H1 (cell line): ENCODE results near the gene CHST2. TPM values are rescaled to one million over a fixed set of nuclear protein-coding genes. Genes with fewer than 3 reads are reported as not detected.

ENCODE experiments used
- CTCF ChIA-PET: fragments of 300-600 bp; sonication (Branson Sonifier 250); formaldehyde crosslinking; loops from one replicate; lab custom pipeline; 2021; ENCODE audit not compliant: partially characterized antibody; lab: Charles Lee
- POLR2A ChIA-PET: fragments of 300-600 bp; sonication (Branson Sonifier 250); formaldehyde crosslinking; loops from one replicate; lab custom pipeline; 2021; ENCODE audit warnings: inconsistent platforms; ENCODE audit not compliant: partially characterized antibody; lab: Charles Lee
- DNase-seq, 2 experiments: peaks; one replicate each; pipeline versions ENCODE4 v3.0.0 to v3.0.0-alpha.2; 2010 to 2022; ENCODE audit warnings: low spot score in 2 of 2, low read depth in 1 of 2, mixed read lengths in 1 of 2
- FAIRE-seq: peaks from 2 replicates; lab custom pipeline; 2011; peaks lifted over from hg19 to GRCh38; lab: Jason Lieb, UNC
- H2AFZ ChIP-seq: 2 replicates; pipeline ENCODE4 v1.8.1; 2012; ENCODE audit warnings: low read length, inconsistent platforms
- H2AK5ac ChIP-seq: 2 replicates; pipeline ENCODE4 v1.6.1; 2013; ENCODE audit warnings: low read depth, low read length
- H2BK120ac ChIP-seq: replicated peaks from 2 replicates; pipeline ENCODE3; 2013; ENCODE audit warnings: low read depth, low read length, inconsistent platforms
- H2BK12ac ChIP-seq: 2 replicates; pipeline ENCODE4 v1.6.1; 2013; ENCODE audit warnings: low read depth, low read length
- H2BK15ac ChIP-seq: 2 replicates; pipeline ENCODE4 v1.6.1; 2013; ENCODE audit warnings: low read length
- H2BK20ac ChIP-seq: 2 replicates; pipeline ENCODE4 v1.6.1; 2013; ENCODE audit warnings: low read length
- H2BK5ac ChIP-seq: 2 replicates; pipeline ENCODE4 v1.6.1; 2013; ENCODE audit warnings: low read depth, low read length
- H3K14ac ChIP-seq: 2 replicates; pipeline ENCODE4 v1.6.1; 2013; ENCODE audit warnings: inconsistent platforms; ENCODE audit not compliant: insufficient read length
- H3K18ac ChIP-seq: 2 replicates; pipeline ENCODE4 v1.6.1; 2013; ENCODE audit warnings: low read length; ENCODE audit errors: extremely low read depth
- H3K23ac ChIP-seq: 2 replicates; pipeline ENCODE4 v1.6.1; 2013; ENCODE audit warnings: inconsistent platforms; ENCODE audit not compliant: insufficient read length
- H3K23me2 ChIP-seq: 2 replicates; pipeline ENCODE4 v1.6.1; 2013; ENCODE audit warnings: low read depth, low read length
- H3K27ac ChIP-seq: 2 replicates; pipeline ENCODE4 v1.6.1; 2011; ENCODE audit warnings: low read depth, low read length, inconsistent platforms
- H3K27me3 ChIP-seq, 4 experiments: replicated peaks in 1 of 4; 1 replicate in 1 of 4; 2 replicates in 3 of 4; pipeline versions ENCODE4 v1.6.1 to v1.8.1; 2011 to 2013; ENCODE audit warnings: low read length in 3 of 4, mild to moderate bottlenecking in 3 of 4, inconsistent platforms in 2 of 4, mixed read lengths in 2 of 4, moderate library complexity in 1 of 4; ENCODE audit not compliant: control insufficient read depth in 3 of 4, insufficient read depth in 3 of 4; ENCODE audit errors: extremely low read depth in 1 of 4
- H3K36me3 ChIP-seq, 4 experiments: 2 replicates each; pipeline versions ENCODE4 v1.6.1 to v1.8.1; 2011 to 2013; ENCODE audit warnings: mild to moderate bottlenecking in 4 of 4, low read length in 3 of 4, moderate library complexity in 2 of 4, control low read depth in 1 of 4, inconsistent platforms in 1 of 4; ENCODE audit not compliant: insufficient read depth in 4 of 4, control insufficient read depth in 2 of 4
- H3K4ac ChIP-seq: replicated peaks from 2 replicates; pipeline ENCODE3; 2013; ENCODE audit warnings: low read length, low read depth, mixed read lengths, inconsistent platforms; ENCODE audit not compliant: insufficient read length
- H3K4me1 ChIP-seq, 4 experiments: replicated peaks in 1 of 4; 1 replicate in 1 of 4; 2 replicates in 3 of 4; pipeline versions ENCODE4 v1.6.1 to v1.8.1; 2011 to 2013; ENCODE audit warnings: low read length in 3 of 4, inconsistent platforms in 2 of 4, mixed read lengths in 1 of 4; ENCODE audit not compliant: insufficient read depth in 4 of 4, control insufficient read depth in 3 of 4
- H3K4me2 ChIP-seq, 2 experiments: 2 replicates each; pipeline versions ENCODE4 v1.6.1 to v1.8.1; 2011 to 2013; ENCODE audit warnings: low read depth in 2 of 2, low read length in 2 of 2, control low read depth in 1 of 2, inconsistent platforms in 1 of 2, mild to moderate bottlenecking in 1 of 2; ENCODE audit not compliant: insufficient read depth in 1 of 2
- H3K4me3 ChIP-seq, 4 experiments: fragments of 200-600, 300-600 bp in 1 of 4; sonication (generic), shearing (Covaris generic), sonication (Bioruptor Twin) in 1 of 4; 2 replicates each; pipeline versions ENCODE4 v1.5.1 to v1.8.1; 2011 to 2016; ENCODE audit warnings: low read length in 4 of 4, low read depth in 3 of 4, control low read depth in 2 of 4, inconsistent platforms in 2 of 4, mild to moderate bottlenecking in 2 of 4, mixed read lengths in 1 of 4, moderate library complexity in 1 of 4; ENCODE audit not compliant: insufficient read depth in 2 of 4; ENCODE audit errors: extremely low read depth in 1 of 4
- H3K56ac ChIP-seq: replicated peaks from 2 replicates; pipeline ENCODE3; 2013; ENCODE audit warnings: low read depth, mild to moderate bottlenecking, mixed read lengths, low read length, inconsistent platforms; ENCODE audit not compliant: insufficient read length
- H3K79me1 ChIP-seq: 2 replicates; pipeline ENCODE4 v1.6.1; 2013; ENCODE audit warnings: low read depth, low read length, control low read depth
- H3K79me2 ChIP-seq, 2 experiments: 2 replicates each; pipeline versions ENCODE4 v1.6.1 to v1.8.1; 2012 to 2013; ENCODE audit warnings: low read length in 2 of 2, mild to moderate bottlenecking in 2 of 2, inconsistent platforms in 1 of 2; ENCODE audit not compliant: insufficient read depth in 2 of 2, control insufficient read depth in 1 of 2
- H3K9ac ChIP-seq, 4 experiments: replicated peaks in 1 of 4; 1 replicate in 1 of 4; 2 replicates in 3 of 4; pipeline versions ENCODE4 v1.6.1 to v1.8.1; 2011 to 2013; ENCODE audit warnings: low read depth in 3 of 4, low read length in 3 of 4, control low read depth in 2 of 4, mild to moderate bottlenecking in 2 of 4, moderate library complexity in 2 of 4, inconsistent platforms in 1 of 4; ENCODE audit errors: extremely low read depth in 1 of 4
- H3K9me3 ChIP-seq, 2 experiments: 2 replicates each; pipeline versions ENCODE4 v1.6.1 to v1.8.1; 2012 to 2013; ENCODE audit warnings: mild to moderate bottlenecking in 2 of 2, moderate library complexity in 2 of 2, control low read depth in 1 of 2, inconsistent platforms in 1 of 2, low read depth in 1 of 2, low read length in 1 of 2, mixed read lengths in 1 of 2; ENCODE audit not compliant: insufficient read depth in 2 of 2
- H4K20me1 ChIP-seq, 2 experiments: replicated peaks in 1 of 2; 2 replicates each; pipeline versions ENCODE3 to v1.8.1; 2011 to 2013; ENCODE audit warnings: inconsistent platforms in 2 of 2, low read length in 2 of 2, mild to moderate bottlenecking in 1 of 2; ENCODE audit not compliant: insufficient read depth in 2 of 2, control insufficient read depth in 1 of 2
- H4K5ac ChIP-seq: 2 replicates; pipeline ENCODE4 v1.6.1; 2013; ENCODE audit warnings: low read length, low read depth, mixed read lengths, inconsistent platforms; ENCODE audit not compliant: insufficient read length
- H4K8ac ChIP-seq: 2 replicates; pipeline ENCODE4 v1.8.0; 2013; ENCODE audit warnings: mild to moderate bottlenecking, moderate library complexity, low read length, inconsistent platforms; ENCODE audit not compliant: insufficient read depth; ENCODE audit errors: extremely low read depth
- H4K91ac ChIP-seq: replicated peaks from 2 replicates; pipeline ENCODE3; 2013; ENCODE audit warnings: low read length, mixed read lengths, inconsistent platforms; ENCODE audit not compliant: insufficient read length
- POU5F1 ChIP-seq: IDR thresholded peaks from 2 replicates; pipeline ENCODE4 v1.6.1; 2011; ENCODE audit warnings: low read depth, mild to moderate bottlenecking, low read length, moderate library complexity
- RFX5 ChIP-seq: IDR thresholded peaks from 2 replicates; pipeline ENCODE4 v1.6.1; 2011; ENCODE audit warnings: low read depth, low read length, improper control_type of control experiment, borderline replicate concordance
- RXRA ChIP-seq: IDR thresholded peaks from 2 replicates; pipeline ENCODE4 v1.6.1; 2011; ENCODE audit warnings: low read depth, mild to moderate bottlenecking, low read length, moderate library complexity; ENCODE audit not compliant: insufficient read depth
- SAP30 ChIP-seq: fragments of 300-600 bp; sonication (generic); IDR thresholded peaks from 2 replicates; pipeline ENCODE4 v1.7.1; 2012; ENCODE audit warnings: low read length, moderate library complexity, mild to moderate bottlenecking, inconsistent platforms; ENCODE audit not compliant: insufficient read depth, insufficient replicate concordance
- WGBS, 2 experiments: shearing (Covaris generic) in 1 of 2; methylation state at CpG; one replicate each; pipeline versions ENCODE4 v1.1.6 to v1.1.7; 2013 to 2015; ENCODE audit warnings: low lambda C conversion rate in 2 of 2, mixed read lengths in 2 of 2, inconsistent platforms in 1 of 2, low coverage in 1 of 2, missing lambda C conversion rate in 1 of 2; ENCODE audit not compliant: insufficient replicate concordance in 2 of 2, insufficient coverage in 1 of 2, insufficient read length in 1 of 2; ENCODE audit errors: extremely low coverage in 1 of 2, missing lambda C conversion rate in 1 of 2; 5-methylcytosine and 5-hydroxymethylcytosine counted together
- polyA plus RNA-seq, 7 experiments: library from polyadenylated mRNA; depleted of rRNA in 3 of 7; stranded (reverse) in 5 of 7; unstranded in 2 of 7; fragments of >200 nt in 5 of 7; fragments of 200-250 nt in 2 of 7; gene quantifications; 1 replicate in 5 of 7; 2 replicates in 1 of 7; 4 replicates in 1 of 7; pipeline versions ENCODE4 v1.2.1 to v1.2.3, GENCODE V29; 2011 to 2013; ENCODE audit warnings: missing spikeins in 2 of 7, mixed read lengths in 2 of 7
- total RNA-seq: library from RNA; stranded (reverse); fragmentation: NEBNext Ultra II Directional; extraction: Animal tissue kit (Norgen Biotek cat#: 25700); gene quantifications from 2 replicates; pipeline ENCODE4 v1.2.1, GENCODE V29; 2021

CHST2 gene
- total and polyA plus RNA-seq, 2 of the 8 experiments (the other 6 are each of a cell fraction or from before 2014, with no cell fraction given): 3.2 to 15.1 TPM

DNA sequence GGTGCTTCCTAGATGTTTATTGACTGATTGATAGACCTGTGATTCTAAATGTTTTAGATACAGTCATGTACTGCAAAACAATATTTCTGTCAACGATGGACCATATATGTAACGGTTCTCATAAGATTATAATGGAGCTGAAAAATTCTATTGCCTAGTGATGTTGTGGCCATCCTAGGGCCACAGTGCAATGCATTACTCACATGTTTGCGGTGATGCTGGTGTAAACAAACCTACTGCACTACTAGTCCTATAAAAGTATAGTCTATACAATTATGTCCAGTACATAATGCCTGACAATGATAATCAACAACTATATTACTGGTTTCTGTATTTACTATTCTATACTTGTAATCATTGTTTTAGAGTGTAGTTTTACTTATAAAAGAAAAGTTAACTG is 46.8 kb downstream of the CHST2 start:
- POLR2A ChIA-PET: interaction anchor here (0.9 kb wide), 1 partner anchor 805 kb away, joined by 3 read pairs; no protein-coding TSS in a partner anchor
- Histone ChIP-seq H2AK5ac (no peak overlapping the region), H2BK5ac (no peak overlapping the region), H4K5ac (no peak overlapping the region), H3K23me2 (no peaks in the 10 kb centered on the region), H2BK120ac (no peak overlapping the region), H3K79me2 (no peaks in the 10 kb centered on the region), H2BK20ac (no peak overlapping the region), H3K14ac (no peak overlapping the region), H4K91ac (no peak overlapping the region), H3K4ac (no peak overlapping the region), H4K20me1 (no peaks in the 10 kb centered on the region), H3K4me2 (no peak overlapping the region), H3K27ac (no peak overlapping the region), H2BK15ac (no peak overlapping the region), H3K79me1 (no peaks in the 10 kb centered on the region), H3K9ac (no peak overlapping the region), H2BK12ac (no peak overlapping the region), H4K8ac (no peak overlapping the region), H3K4me3 (no peak overlapping the region), H3K56ac (no peak overlapping the region), H3K18ac (no peak overlapping the region), H3K36me3 (no peaks in the 10 kb centered on the region), H3K9me3 (no peaks in the 10 kb centered on the region), H2AFZ (no peak overlapping the region), H3K27me3 (no peaks in the 10 kb centered on the region), H3K23ac (no peak overlapping the region), H3K4me1 (no peaks in the 10 kb centered on the region; a peak in 1 of 7 replicates)
- FAIRE-seq (no peak), DNase-seq (no peak)
- CTCF ChIA-PET: no interaction called here
- WGBS, 2 experiments: 92% methylated on average over 3 of the region's 3 CpGs; no CpG with 5 or more reads in 1 of the 2 experiments
- no peak for TF ChIP-seq POU5F1
- no peak for TF ChIP-seq RXRA
- no peak for TF ChIP-seq SAP30
- no peak for TF ChIP-seq RFX5
